IPS DF 4.7 (cell line): ENCODE measurements around the gene TBL2.
"Not testable (repeated sequence)": the region's sequence is repeated elsewhere in the genome, so short reads cannot be mapped to it uniquely, and the experiment has no call there.

ENCODE experiments used
- DNase-seq: peaks from one replicate; pipeline ENCODE4 v3.0.0-alpha.2; 2013; ENCODE audit warnings: low spot score; ENCODE audit errors: extremely low read depth

The TBL2 gene

GRCh38 chr7:73606801-73607691 is 28.7 kb upstream of the TBL2 start:
- no peak for DNase-seq

- no peak for DNase-seq
Measured at GRCh38 chr7:73605601-73606220, 27.3 kb upstream of the TBL2 start.

GRCh38 chr7:73602721-73603651 is 24.6 kb upstream of the TBL2 start:
- DNase-seq: no peak

GRCh38 chr7:73599916-73600315 is 21.5 kb upstream of the TBL2 start:
- no peak for DNase-seq

GRCh38 chr7:73599151-73599882 is 20.9 kb upstream of the TBL2 start:
- no peak for DNase-seq

- DNase-seq: no peak
Measured at GRCh38 chr7:73597978-73598782, 19.8 kb upstream of the TBL2 start.

GRCh38 chr7:73596191-73597065 is 18.0 kb upstream of the TBL2 start:
- no peak for DNase-seq

GRCh38 chr7:73595358-73595757 is 17.0 kb upstream of the TBL2 start:
- no peak for DNase-seq

- DNase-seq: no peak
Measured at GRCh38 chr7:73593207-73594045, 15.0 kb upstream of the TBL2 start.

- DNase-seq: no peak
Measured at GRCh38 chr7:73586911-73587310, 8.5 kb upstream of the TBL2 start.

- DNase-seq: no peak
Measured at GRCh38 chr7:73585196-73585595, 6.8 kb upstream of the TBL2 start.

GRCh38 chr7:73582664-73583202 is 4.4 kb upstream of the TBL2 start:
- DNase-seq: no peak

GRCh38 chr7:73581006-73581405 is 2.6 kb upstream of the TBL2 start:
- DNase-seq: not testable (repeated sequence)

GRCh38 chr7:73577627-73578341 is 595 bp downstream of the TBL2 start:
- DNase-seq: no peak

GRCh38 chr7:73573791-73574190 is 4.6 kb downstream of the TBL2 start:
- no peak for DNase-seq

- no peak for DNase-seq
Measured at GRCh38 chr7:73573276-73573675, 5.1 kb downstream of the TBL2 start.

- no peak for DNase-seq
Measured at GRCh38 chr7:73572767-73573186, 5.6 kb downstream of the TBL2 start.
